ENCODE measurements around the gene MED22. TPM values are rescaled to one million over a fixed set of nuclear protein-coding genes. Genes with fewer than 3 reads are reported as not detected.

MED22 gene
- total RNA-seq, 1 experiment from 2014 or later: 26.2 TPM

DNA sequence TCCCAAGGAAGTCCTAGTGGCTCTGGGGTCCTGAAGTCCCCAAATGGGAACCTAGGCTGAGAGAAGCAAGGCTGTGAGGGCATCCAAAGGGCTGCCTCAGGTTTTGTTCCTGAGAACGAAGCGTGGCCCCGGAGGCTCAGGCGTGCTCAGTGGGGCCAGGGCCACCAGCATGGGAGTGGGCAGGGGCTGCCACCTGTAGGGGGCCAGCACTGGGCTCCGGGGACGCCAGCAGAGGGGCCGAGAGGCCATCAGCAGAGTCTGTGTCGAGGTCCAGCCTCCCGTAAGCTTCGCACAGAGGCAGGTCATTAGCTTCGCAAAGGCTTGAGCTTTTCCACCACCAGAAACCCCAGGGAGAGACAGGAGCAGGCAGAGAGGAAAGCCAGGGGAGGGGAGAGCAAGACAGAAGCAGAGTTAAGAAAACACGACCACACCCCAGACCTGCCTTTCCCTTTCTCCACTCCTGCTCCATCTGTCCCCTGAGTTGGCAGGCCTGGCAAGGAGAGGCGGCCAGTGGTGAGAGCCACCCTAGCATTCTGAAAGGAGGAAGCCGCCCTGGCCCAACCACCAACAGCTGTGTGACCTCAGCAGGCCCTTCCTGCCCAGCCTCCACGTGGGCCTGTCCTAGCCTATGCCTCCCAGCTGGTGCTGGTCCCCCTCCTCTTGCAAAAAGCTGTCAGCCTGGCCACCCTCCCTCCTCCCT, 6.4 kb downstream of the MED22 start:
- no TSS peak for BruUV-seq (replicated peaks)
- H3K4me1 ChIP-seq (ENCODE audit: control insufficient read depth, insufficient read depth, low read length): peaks cover 2% of the 10 kb centered on the region
- TF ChIP-seq TCF7L2 (IDR thresholded peaks at IDR 0.05; ENCODE audit: low read depth, low read length) (no peak), POLR2AphosphoS5 (IDR thresholded peaks at IDR 0.05; ENCODE audit: low read depth, low read length) (no peak), SIN3A (IDR thresholded peaks at IDR 0.05; ENCODE audit: borderline replicate concordance, insufficient read depth, low read depth, low read length) (no peak)
- TF ChIP-seq, protein P1, sequence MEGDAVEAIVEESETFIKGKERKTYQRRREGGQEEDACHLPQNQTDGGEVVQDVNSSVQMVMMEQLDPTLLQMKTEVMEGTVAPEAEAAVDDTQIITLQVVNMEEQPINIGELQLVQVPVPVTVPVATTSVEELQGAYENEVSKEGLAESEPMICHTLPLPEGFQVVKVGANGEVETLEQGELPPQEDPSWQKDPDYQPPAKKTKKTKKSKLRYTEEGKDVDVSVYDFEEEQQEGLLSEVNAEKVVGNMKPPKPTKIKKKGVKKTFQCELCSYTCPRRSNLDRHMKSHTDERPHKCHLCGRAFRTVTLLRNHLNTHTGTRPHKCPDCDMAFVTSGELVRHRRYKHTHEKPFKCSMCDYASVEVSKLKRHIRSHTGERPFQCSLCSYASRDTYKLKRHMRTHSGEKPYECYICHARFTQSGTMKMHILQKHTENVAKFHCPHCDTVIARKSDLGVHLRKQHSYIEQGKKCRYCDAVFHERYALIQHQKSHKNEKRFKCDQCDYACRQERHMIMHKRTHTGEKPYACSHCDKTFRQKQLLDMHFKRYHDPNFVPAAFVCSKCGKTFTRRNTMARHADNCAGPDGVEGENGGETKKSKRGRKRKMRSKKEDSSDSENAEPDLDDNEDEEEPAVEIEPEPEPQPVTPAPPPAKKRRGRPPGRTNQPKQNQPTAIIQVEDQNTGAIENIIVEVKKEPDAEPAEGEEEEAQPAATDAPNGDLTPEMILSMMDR (IDR thresholded peaks at IDR 0.05): no peak
- TF ChIP-seq, protein P2, sequence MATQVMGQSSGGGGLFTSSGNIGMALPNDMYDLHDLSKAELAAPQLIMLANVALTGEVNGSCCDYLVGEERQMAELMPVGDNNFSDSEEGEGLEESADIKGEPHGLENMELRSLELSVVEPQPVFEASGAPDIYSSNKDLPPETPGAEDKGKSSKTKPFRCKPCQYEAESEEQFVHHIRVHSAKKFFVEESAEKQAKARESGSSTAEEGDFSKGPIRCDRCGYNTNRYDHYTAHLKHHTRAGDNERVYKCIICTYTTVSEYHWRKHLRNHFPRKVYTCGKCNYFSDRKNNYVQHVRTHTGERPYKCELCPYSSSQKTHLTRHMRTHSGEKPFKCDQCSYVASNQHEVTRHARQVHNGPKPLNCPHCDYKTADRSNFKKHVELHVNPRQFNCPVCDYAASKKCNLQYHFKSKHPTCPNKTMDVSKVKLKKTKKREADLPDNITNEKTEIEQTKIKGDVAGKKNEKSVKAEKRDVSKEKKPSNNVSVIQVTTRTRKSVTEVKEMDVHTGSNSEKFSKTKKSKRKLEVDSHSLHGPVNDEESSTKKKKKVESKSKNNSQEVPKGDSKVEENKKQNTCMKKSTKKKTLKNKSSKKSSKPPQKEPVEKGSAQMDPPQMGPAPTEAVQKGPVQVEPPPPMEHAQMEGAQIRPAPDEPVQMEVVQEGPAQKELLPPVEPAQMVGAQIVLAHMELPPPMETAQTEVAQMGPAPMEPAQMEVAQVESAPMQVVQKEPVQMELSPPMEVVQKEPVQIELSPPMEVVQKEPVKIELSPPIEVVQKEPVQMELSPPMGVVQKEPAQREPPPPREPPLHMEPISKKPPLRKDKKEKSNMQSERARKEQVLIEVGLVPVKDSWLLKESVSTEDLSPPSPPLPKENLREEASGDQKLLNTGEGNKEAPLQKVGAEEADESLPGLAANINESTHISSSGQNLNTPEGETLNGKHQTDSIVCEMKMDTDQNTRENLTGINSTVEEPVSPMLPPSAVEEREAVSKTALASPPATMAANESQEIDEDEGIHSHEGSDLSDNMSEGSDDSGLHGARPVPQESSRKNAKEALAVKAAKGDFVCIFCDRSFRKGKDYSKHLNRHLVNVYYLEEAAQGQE (IDR thresholded peaks at IDR 0.05; ENCODE audit: insufficient read depth in 1 of 2, low read depth in 2 of 2, low read length in 1 of 2): no peak
- intact Hi-C loops (cut with micrococcal nuclease; ENCODE audit: unreplicated experiment): no loop called here
- no peak for DNase-seq (ENCODE audit: low read depth, low spot score)
- H3K36me3 ChIP-seq (ENCODE audit: control insufficient read depth, insufficient read depth, low read length): no peaks in the 10 kb centered on the region; the same call in 1 of the 2 replicates
- ChIA-PET CTCF (interaction anchor here (0.6 kb wide), 2 partner anchors 86 to 153 kb away, joined by 3 to 5 read pairs; no protein-coding TSS in a partner anchor), POLR2A (no interaction called here)
- H3K9me3 ChIP-seq (ENCODE audit: control insufficient read depth, insufficient read depth, low read depth, low read length): no peaks in the 10 kb centered on the region
- no peak overlapping the region for H3K4me3 ChIP-seq (ENCODE audit: low read depth in 2 of 2, low read length in 2 of 2)
- in situ Hi-C loops (cut with HindIII; ENCODE audit: low pct_unique_long_range_greater_than_20kb, low sequenced_read_pairs): no loop called here
- ATAC-seq: no peak
- H3K27ac ChIP-seq (ENCODE audit: low read length): no peak overlapping the region
- no peaks in the 10 kb centered on the region for H3K27me3 ChIP-seq (ENCODE audit: control insufficient read depth, insufficient read depth, low read length)

DNA sequence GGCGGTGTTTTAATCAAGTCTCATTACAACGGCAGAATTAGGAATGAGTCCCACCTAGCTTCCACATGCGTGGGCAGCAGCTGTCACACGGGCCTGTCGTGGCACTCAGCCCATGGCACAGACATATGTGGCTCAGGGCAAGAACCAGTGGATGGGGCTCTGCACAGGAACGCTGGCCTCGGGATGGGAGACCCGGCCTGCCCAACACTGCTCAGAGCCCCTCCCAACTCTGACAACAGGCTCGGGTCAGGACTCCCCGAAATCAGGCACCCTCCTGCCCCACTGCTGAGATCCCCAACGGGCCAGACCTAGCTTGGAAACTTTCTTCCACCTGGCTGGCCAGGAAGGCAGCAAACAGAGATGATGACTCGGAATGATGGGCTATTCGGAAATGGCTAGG, 7.0 kb downstream of the MED22 start:
- CTCF ChIA-PET: no interaction called here
- POLR2A ChIA-PET: no interaction called here

More for the DNA sequence above, 7.0 kb downstream of the MED22 start:
- Histone ChIP-seq H3K27me3 (ENCODE audit: control insufficient read depth, insufficient read depth, low read length) (no peaks in the 10 kb centered on the region), H3K27ac (ENCODE audit: low read length) (no peak overlapping the region), H3K4me1 (ENCODE audit: control insufficient read depth, insufficient read depth, low read length) (no peaks in the 10 kb centered on the region; the same call in 1 of the 2 replicates), H3K9me3 (ENCODE audit: control insufficient read depth, insufficient read depth, low read depth, low read length) (no peaks in the 10 kb centered on the region), H3K36me3 (ENCODE audit: control insufficient read depth, insufficient read depth, low read length) (no peaks in the 10 kb centered on the region; the same call in 1 of the 2 replicates), H3K4me3 (ENCODE audit: low read depth in 2 of 2, low read length in 2 of 2) (no peak overlapping the region)
- BruUV-seq (replicated peaks): no TSS peak
- in situ Hi-C loops (cut with HindIII; ENCODE audit: low pct_unique_long_range_greater_than_20kb, low sequenced_read_pairs) (no loop called here), intact Hi-C loops (cut with micrococcal nuclease; ENCODE audit: unreplicated experiment) (no loop called here)
- DNase-seq (ENCODE audit: low read depth, low spot score) (no peak), ATAC-seq (no peak)
- TF ChIP-seq, protein P1 (IDR thresholded peaks at IDR 0.05): no peak
- no peak for TF ChIP-seq SIN3A (IDR thresholded peaks at IDR 0.05; ENCODE audit: borderline replicate concordance, insufficient read depth, low read depth, low read length)
- no peak for TF ChIP-seq TCF7L2 (IDR thresholded peaks at IDR 0.05; ENCODE audit: low read depth, low read length)
- TF ChIP-seq, protein P2 (IDR thresholded peaks at IDR 0.05; ENCODE audit: insufficient read depth in 1 of 2, low read depth in 2 of 2, low read length in 1 of 2): no peak
- TF ChIP-seq POLR2AphosphoS5 (IDR thresholded peaks at IDR 0.05; ENCODE audit: low read depth, low read length): no peak
